ENCODE measurements around the gene TINCR.

DNA sequence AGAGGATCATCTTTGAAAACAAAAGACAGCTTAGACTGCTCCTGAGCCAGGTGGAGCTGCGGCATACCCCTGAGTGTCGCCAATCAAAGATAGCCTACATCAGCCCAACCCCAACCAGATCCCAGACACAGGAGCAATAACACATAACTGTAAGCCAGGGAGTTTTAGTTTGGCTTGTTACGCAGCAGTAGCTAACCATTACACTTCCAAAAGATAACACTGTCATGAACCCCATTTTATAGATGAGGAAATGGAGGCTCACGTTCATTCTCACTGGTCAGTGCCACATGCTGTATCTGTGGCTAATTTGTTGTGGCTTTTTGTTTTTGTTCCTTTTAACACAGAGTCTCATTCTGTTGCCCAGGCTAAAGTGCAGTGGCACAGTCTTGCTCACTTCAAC lies 47.3 kb downstream of the TINCR start:
- TF ChIP-seq, protein P1, sequence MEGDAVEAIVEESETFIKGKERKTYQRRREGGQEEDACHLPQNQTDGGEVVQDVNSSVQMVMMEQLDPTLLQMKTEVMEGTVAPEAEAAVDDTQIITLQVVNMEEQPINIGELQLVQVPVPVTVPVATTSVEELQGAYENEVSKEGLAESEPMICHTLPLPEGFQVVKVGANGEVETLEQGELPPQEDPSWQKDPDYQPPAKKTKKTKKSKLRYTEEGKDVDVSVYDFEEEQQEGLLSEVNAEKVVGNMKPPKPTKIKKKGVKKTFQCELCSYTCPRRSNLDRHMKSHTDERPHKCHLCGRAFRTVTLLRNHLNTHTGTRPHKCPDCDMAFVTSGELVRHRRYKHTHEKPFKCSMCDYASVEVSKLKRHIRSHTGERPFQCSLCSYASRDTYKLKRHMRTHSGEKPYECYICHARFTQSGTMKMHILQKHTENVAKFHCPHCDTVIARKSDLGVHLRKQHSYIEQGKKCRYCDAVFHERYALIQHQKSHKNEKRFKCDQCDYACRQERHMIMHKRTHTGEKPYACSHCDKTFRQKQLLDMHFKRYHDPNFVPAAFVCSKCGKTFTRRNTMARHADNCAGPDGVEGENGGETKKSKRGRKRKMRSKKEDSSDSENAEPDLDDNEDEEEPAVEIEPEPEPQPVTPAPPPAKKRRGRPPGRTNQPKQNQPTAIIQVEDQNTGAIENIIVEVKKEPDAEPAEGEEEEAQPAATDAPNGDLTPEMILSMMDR (IDR thresholded peaks at IDR 0.05): no peak
- TF ChIP-seq EZH2 (IDR thresholded peaks at IDR 0.05; ENCODE audit: borderline replicate concordance, insufficient read depth, low read depth, low read length, poor library complexity, severe bottlenecking): no peak
